ENCODE measurements around the gene TEX2. TPM values are rescaled to one million over a fixed set of nuclear protein-coding genes. Genes with fewer than 3 reads are reported as not detected.
"Not testable (repeated sequence)": the region's sequence is repeated elsewhere in the genome, so short reads cannot be mapped to it uniquely, and the experiment has no call there.

TEX2 gene
- total RNA-seq, 1 donor from 2014 or later, result 20.2 TPM

DNA sequence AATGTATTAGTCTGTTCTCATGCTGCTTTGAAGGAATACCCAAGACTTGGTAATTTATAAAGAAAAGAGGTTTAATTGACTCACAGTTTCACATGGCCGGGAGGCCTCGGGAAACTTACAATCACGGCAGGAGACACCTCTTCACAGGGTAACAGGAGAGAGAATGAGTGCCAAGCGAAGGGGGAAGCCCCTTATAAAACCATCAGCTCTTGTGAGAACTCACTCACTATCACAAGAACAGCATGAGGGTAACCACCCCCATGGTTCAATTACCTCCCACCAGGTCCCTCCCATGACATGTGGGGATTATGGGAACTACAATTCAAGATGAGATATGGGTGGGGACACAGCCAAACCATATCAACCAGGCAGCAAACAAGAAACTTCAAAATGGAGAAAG lies 24.6 kb downstream of the TEX2 start:
- not testable (repeated sequence) for ATAC-seq

DNA sequence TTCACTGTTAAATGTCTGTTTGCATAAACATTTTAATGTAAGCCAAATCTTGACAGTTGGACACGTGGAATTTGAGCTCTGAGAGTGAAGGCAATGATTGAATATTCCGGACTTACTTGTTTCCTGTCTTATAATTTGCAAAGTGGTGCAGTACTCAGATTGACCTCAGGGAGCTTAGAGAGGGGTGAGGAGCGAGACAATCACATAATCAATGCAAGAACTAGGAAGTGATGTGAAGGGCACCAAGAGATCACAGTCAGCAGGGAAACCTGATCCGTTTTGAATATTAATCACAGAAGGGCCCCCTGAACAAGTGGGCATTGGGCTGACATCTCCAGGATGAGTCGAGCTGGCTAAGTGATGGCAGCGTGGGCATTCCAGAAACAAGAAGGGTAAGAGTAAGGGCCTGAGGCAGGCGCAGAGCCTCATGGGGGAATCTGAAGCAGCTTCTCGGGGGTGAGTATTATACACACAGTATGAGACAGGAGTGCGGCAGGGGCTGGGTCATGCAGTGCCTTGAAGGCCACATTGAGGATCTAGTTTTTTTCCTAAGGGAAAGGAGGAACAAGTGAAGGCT lies 26.1 kb downstream of the TEX2 start:
- ATAC-seq, result no peak

DNA sequence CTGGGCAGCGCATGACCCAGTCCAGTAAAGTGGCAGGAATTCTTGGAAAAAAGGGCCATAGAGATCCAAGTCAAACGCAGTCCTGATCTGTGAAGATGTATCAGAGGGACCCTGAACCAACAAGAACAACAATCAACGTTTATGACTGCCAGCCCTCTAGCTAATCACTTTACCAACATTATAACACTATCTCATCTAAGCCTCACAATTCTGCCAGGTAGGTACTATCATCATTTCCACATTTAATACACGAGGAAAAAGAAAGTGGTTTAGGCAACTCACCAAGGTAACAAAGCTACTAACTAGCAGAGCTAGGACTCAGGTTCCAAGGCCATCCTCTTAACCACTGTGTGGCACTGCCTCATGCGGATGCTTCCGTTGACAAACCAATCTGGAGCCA lies 28.1 kb downstream of the TEX2 start:
- ATAC-seq, result no peak

DNA sequence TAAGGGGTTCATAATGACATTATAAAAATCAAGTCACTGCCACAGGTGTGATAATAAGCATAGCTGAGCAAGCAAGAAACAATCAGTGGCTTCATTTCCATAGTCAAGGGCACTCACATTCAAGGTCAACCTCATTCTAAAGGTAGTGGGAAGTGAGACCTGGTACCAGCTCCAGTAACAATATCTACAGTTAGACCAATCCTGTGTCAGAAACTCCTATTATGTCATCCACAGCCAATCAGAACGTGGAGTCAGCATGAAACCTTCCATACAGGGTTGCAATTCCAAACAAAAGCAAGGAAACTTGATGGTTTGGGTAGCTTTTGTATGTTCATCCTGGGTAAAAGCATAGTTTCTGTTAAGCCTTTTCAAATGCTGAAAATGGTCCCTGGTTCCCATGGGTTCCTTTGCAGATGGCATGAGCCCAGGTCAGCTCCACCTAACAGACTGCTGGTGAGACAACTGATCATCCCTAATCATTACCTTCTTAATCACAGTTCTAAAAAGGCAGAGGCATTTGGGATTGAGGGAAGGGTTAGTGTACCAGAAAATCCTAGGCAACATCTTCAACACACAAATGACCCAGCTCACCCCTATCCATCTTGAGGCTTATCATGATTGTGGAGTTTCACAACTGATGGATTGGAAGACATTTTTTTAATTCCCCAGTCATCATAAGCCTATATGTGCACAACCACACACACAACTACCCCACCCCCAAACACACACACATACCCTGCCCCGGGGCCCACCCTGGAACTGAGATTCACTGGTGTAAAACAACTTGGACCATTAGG lies 30.4 kb downstream of the TEX2 start:
- no peak for ATAC-seq

DNA sequence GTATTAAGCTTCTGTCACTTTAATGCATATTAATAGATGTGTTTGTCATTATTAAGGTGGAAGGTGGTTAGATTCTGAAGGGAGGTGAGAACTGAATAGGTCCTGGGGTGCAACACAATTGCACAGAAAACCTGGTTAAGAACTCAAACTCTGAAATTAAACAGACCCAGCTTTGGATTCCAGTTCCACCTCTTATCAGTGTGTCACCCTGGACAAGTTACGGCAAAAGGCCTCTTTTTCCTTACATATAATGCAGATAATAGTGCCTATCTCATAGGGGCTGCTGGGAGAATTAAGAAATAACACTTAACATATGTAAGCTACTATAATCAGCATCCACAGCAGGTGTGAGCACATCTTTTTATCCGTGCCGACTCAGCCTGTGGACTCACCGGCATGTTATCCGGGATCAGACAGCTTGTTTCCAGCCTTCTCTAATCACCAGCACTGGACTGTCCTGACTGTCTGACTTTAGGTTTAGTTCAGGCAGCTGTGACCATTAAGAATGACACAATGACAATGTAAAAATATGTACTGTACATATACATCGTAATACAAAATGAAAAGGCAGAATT lies 31.4 kb downstream of the TEX2 start:
- no peak for ATAC-seq

DNA sequence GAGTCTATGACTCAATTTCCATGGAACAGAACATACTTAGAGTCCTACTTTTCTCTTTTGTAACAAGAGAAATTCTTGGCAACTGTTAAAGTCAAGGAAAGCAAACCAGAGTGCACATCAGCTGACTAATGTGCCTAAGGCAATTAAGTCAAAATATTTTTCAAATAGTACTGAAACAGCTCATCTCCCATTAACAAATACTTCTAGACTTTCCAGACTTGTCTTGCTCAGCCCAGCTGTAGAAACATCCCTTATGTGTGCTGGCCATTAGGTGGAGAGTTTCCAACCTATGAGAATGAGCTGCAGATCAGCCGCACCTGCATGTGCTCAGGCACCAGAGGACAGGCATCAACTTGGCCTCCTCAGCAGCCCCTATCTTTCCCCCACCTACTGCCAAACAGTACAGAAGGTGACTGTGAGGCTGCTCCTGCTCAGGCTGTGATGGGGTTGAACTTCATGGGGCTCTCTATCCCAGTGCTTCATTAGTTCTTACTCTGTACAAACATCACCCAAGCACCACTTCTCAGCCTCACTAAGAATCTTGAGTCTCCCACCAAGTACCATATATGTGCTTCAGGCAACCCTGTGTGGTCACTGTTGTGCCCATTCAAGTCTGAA lies 32.2 kb downstream of the TEX2 start:
- ATAC-seq, result peak; percentile 93

DNA sequence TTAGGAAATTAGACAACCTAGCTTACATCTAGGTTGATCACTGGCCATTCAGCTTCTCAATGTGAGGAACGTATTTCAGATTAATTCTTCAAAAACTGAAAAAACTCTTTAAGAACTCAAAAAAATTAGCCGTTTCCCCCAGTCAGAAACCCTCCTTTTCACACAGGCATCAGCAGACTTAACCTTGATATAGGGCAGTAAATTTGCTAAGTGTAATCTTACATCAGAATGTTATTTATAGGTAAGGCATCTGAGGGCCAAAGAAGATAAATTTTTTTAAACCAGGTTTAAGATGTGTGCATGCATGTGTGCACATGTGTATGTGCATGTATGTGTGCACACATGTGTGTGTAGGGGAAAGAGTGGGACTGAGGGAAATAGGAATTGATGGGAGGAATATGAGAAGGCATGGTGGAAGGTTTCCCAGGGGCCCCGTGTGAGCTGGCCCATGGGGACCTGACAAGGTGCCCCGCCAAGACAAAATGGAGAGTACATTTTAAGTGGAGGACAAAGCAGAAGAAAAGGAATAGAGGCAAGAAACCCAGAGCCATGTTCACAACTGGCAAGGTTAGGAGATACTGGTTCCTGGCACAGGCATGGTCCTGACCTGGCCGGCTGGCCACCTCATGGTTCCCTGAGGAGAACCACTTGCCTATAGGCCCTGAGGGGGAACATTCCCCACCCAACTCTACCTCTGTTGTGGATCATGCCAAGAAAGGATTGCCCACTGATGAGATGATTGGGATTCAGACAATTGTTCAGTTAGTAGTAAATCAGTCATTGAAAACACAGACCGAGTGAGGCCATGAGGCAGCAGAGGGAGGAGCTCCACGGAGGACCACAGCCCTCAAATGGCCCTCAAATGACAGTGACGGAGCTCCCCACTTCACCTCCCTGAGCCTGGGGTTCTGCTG lies 33.0 kb downstream of the TEX2 start:
- peak; percentile 5 for ATAC-seq

DNA sequence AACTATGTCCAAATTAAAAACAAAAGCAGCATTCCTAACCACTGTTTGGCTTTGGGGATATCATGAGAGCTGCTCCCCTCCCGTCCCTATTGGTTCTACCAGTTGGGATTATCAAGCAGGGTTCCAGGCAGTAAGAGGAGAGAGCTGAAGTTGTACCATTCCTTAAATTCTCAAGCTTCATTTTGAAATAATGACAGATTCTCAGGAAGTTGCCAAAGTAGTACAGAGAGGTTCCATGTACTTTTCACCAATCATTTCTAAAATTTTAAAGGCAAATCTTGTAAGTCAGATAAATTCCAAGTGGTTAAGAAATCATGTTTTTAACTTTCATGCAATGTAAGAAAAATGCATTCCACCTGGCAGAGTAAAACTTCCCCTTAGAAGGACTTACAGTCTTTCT lies 36.9 kb downstream of the TEX2 start:
- ATAC-seq, result no peak

DNA sequence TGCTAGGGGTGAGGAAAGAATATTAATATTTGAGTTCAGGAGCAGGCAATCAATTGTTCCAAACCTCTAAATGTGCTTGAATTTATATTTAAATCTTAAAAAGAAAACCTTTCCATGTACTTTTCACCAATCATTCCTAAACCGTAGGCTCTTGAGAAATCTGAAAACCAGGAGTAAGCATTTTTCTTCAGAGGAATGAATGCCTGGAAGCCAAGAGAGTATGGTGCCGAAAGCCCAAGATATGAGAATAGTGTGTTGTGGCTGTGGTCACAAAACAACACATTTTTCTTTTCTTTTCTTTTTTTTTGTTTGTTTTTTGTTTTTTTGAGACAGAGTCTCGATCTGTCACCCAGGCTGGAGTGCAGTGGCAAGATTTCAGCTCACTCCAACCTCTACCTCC lies 37.6 kb downstream of the TEX2 start:
- ATAC-seq, result no peak

DNA sequence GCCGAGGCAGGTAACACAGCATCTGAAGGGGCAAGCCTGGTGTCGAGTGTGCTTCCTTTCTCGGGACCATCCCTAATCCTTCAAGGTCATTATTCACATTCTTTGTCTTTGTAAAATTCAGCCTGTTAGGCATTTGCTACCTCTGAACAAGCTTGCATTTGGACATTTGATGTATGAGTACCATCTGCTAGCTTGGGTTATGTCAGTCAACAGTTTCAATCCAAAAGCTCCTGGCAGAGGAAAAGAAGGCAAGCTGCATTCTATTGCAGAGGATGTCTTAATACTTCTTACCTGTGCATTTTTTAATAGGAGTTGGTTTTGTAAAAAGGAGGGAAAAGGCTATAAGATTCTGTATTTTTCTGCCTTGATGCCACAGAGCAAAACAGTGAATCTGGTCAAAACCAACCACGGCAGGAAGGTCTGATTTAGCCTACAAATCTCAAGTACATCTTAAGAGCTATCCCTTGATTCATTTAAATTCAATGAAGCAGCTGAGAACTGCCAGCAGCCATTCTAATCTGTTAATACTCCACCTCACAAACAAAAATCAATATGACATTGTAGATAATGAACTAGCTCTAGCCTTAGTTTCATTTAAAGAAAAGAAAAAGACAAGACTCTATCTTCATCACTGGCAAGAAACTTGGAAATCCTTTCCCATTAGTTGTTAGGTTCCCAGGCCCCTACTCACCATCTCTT lies 39.0 kb downstream of the TEX2 start:
- ATAC-seq, result no peak

DNA sequence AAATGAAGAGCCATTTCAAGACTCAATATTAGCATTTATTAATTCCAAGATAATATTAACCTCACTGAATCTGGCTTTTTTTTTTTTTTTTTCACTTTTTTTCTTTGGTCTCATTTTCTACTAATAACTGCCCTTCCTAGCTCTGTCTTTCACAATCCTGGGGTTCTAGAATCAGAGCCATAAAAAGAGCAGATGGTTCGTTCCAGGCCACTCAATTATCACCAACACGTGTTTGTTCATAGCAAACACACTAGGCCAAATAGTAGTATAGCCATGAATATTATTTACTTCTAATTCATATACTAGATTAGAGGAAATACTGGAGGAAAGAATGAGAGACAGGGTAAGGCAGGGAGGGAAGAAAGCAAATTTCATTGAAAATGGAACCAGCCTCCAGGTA lies 39.8 kb downstream of the TEX2 start:
- no peak for ATAC-seq

DNA sequence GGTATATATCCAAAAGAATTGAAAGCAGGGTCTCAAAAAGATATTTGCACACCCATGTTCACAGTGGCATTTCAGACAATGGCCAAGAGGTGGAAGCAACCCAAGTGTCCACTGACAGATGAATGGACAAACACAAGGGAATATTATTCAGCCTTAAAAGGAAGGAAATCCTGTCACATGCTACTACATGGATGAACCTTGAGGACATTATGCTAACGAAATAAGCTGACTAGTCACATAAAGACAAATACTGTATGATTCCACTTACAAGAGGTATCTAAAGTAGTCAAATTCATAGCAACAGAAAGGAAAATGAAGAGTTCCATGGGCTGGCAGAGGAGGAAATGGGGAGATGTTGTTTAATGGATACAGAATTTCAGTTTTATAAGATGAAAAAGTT lies 41.4 kb downstream of the TEX2 start:
- no peak for ATAC-seq

DNA sequence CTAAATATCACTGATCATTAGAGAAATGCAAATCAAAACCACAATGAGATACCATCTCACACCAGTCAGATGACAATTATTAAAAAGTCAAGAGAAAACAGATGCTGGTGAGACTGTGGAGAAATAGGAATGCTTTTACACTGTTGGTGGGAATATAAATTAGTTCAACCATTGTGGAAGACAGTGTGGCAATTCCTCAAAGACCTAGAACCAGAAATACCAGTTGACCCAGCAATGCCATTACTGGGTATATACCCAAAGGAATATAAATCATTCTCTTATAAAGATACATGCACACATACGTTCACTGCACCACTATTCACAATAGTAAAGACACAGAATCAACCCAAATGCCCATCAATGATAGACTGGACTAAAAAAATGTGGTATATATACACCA lies 42.5 kb downstream of the TEX2 start:
- ATAC-seq, result not testable (repeated sequence)

DNA sequence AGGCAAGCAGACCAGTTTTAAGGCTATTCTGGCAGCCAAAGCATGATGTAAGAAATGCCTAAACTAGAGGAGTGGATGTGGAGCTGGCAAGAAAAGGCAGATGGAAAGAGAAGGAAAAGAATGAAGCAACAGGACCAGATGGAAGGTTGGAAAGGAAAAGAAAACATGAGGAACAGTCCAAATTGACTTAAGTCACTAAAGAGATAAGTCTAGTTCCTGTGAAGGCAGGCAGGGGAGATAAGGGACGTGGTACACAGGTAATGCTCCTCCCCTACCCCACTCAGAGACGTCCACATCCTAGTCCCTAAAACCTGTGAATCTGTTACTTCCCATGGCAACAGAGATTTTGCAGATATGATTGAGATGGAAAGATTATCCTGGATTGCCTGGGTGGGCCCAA lies 43.5 kb downstream of the TEX2 start:
- ATAC-seq, result no peak

DNA sequence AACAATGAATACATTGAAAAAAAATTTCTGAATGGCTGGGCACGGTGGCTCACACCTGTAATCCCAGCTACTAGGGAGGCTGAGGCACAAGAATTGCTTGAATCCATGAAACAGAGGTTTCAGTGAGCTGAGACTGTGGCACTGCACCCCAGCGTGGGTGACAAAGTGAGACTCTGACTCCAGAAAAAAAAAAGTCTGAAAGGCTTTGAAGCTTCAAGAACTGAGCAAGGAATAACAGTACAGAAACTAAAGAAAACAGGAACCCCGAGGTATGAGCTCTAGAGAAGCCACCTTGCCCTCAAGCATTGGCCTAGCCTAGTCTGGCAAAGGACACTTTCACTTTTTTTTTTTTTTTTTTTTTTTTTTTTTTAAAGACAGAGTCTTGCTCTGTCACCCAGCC lies 45.0 kb downstream of the TEX2 start:
- ATAC-seq, result peak; percentile 44

DNA sequence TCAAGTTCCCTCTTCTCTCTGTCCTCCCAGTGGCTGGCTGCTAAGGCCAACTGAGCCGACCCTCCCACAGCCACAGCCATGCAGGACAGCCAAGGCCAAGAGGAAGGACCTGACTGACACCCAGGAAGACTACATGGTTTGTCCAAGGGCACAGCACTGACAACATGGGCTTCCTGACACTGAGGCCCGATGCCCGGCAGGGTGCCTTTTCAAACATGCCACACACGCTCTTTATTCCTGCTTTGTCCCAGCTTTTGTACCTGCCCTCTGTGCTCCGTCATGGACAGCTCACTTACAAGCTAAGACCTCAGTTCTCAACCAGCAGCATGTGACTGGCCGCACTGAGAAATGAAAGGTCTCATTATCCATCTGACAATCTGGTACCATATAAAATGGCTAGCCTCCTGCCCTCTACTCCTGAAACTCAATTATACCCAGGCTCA lies 45.8 kb downstream of the TEX2 start:
- ATAC-seq, result no peak

DNA sequence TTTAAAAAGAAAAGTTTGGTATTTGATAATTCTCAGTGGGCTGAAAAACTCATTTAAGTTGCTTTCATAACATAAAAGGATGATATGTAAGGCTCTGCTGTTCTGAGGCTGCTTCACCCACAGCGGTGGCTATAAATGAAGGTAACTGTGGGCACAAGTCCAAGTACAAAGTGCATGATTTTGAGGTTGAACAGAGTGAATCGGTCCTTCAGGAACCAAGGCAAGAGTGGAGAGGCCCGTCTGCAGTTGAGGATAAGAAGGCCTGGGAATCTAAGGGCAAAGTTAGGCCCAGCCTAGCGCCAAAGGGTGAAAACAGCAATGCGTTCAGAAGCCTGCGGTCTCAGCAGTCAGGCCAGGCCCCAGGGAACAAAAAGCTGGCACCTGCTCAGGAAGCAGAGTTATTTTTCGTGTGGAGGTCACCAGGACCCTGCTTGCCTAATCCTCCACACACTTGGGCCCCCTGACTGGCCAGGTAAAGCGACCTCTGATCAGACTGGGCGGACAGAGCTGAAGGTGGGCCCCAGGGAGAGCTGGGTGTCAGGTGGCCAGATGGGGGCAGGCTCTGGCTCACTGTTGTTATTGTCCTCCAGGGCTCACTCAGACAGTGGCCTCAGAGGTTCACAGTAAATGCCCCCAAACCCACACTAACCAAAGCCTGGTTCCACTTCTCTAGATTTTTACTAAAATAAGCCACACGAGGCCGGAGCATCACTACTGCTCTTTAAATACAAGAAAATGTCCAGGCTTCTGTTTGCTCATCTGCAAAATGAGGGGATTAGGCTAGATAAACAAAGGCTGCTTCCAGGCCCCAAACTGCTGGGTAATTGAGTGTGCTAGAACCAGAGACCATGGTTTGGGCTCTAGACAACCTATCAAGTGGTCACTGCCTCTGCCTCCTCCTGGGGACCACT lies 46.5 kb downstream of the TEX2 start:
- ATAC-seq, result no peak

DNA sequence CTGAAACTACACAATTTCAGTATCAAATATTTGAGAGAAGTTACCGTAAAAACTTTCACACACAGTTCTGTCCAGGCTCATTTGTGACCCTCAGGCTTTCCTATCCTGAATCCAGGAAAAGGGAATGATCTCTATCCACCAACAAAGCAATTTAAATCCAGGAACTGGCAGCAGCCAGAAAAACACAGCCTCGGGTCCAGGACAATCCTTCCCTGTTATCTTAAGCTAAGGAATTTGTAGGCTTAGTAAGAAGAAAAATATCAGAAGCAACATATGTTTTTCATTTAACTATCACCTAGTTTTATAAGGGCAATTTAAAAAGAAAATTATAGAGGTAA lies 47.1 kb downstream of the TEX2 start:
- no peak for ATAC-seq

DNA sequence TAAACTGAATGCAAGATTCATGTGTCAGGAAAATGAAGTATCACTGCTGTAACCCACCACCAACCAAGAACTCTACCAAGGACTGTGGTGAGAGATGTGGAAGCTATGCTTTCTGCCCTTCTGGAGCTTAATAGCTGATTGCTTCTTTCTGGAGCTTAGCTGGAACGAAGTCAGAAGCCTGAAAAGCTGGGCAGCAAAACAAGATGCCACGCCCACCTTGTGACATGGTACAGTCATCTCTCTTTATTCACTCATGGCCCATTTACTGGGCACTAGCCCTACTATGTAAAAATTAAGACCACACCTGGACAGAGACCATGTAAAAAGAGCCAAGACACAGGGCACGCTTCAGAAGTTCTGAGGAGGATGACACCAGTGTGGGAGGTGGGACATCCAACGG lies 48.1 kb downstream of the TEX2 start:
- ATAC-seq, result peak; percentile 47

DNA sequence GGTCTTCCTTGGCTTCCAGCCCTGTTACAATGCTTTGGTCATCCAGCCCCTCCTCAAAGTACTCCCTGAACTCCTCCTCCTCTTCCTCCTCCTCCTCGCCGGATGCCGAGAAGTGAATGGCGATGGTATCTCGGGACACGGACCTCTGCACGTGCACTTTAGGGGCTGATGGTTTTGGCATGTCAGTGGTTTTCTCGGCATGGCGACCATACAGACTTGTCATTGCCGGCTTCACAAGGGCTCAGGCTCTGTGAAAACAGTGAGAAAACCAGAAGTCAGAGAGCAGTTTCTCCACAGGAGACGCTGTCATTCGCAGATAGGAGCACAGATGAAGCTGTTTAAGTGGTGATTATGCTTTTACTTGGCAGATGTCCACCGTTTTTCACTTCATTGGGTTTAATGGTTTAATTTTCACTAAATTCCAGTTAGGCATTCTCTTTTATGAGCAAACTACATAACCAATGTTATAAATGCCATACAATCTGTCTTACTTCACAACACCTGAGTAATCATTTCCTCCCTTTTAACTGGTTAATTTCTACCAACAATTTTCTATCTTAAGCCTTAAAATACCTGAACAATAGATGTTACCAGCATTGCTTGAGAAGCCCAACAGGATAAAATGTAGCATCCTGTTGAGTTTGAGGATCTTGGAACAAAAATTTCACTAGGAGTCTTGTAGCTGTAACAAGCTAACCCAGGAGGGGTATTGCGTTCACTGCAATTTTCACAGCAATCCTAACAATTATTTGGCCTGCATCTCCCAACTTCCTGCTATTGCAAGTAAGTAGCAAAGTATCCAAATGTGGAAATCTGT lies 48.9 kb downstream of the TEX2 start:
- no peak for ATAC-seq
